GM12878 (cell line): ENCODE data around the gene GNAQ.

Experiments
- CHD1 ChIP-seq: IDR thresholded peaks from 2 replicates; pipeline ENCODE4 v1.6.1; 2012; ENCODE audit warnings: low read depth, low read length, improper control_type of control experiment
- CHD2 ChIP-seq: IDR thresholded peaks from 2 replicates; pipeline ENCODE4 v1.6.1; 2011; ENCODE audit warnings: low read depth, low read length, improper control_type of control experiment, borderline replicate concordance
- CREM ChIP-seq: IDR thresholded peaks from 2 replicates; pipeline ENCODE4 v1.6.1; 2014; ENCODE audit warnings: antibody characterized with exemption, low read depth
- CTCF ChIP-seq, 3 experiments: IDR thresholded peaks in 2 of 3; conservative IDR thresholded peaks in 1 of 3; 2 replicates each; pipeline ENCODE4 v1.5.1; 2011; ENCODE audit warnings: low read depth in 3 of 3, low read length in 3 of 3, mild to moderate bottlenecking in 3 of 3, control low read depth in 2 of 3, moderate library complexity in 2 of 3, inconsistent platforms in 1 of 3, mixed read lengths in 1 of 3; ENCODE audit not compliant: control insufficient read depth in 2 of 3, insufficient read depth in 1 of 3; ENCODE audit errors: extremely low read depth in 1 of 3
- DPF2 ChIP-seq: fragments of 450-650 bp; IDR thresholded peaks from 2 replicates; pipeline ENCODE4 v1.6.1; 2017; ENCODE audit warnings: mild to moderate bottlenecking
- EP300 ChIP-seq, 2 experiments: fragments of 150-350 bp in 1 of 2; IDR thresholded peaks; 2 replicates each; pipeline ENCODE4 v1.6.1; 2011 to 2012; ENCODE audit warnings: low read depth in 2 of 2, low read length in 2 of 2, borderline replicate concordance in 1 of 2, improper control_type of control experiment in 1 of 2, inconsistent platforms in 1 of 2; ENCODE audit not compliant: control insufficient read depth in 1 of 2
- FOS ChIP-seq: IDR thresholded peaks from 3 replicates; pipeline ENCODE4 v1.6.1; 2011; ENCODE audit warnings: borderline replicate concordance; ENCODE audit not compliant: insufficient read length; ENCODE audit errors: extremely low read depth
- GATAD2B ChIP-seq: fragments of 450-650 bp; conservative IDR thresholded peaks from 2 replicates; pipeline ENCODE4 v1.6.1; 2017; ENCODE audit warnings: low read depth, mild to moderate bottlenecking, moderate library complexity
- JUND ChIP-seq: IDR thresholded peaks from 2 replicates; pipeline ENCODE4 v1.6.1; 2012; ENCODE audit warnings: low read depth, mild to moderate bottlenecking, low read length, improper control_type of control experiment, moderate library complexity
- TBL1XR1 ChIP-seq: IDR thresholded peaks from 2 replicates; pipeline ENCODE4 v1.6.1; 2012; ENCODE audit warnings: low read depth, low read length, improper control_type of control experiment
- TCF12 ChIP-seq: IDR thresholded peaks from 2 replicates; pipeline ENCODE4 v1.6.1; 2011; ENCODE audit warnings: low read depth, mild to moderate bottlenecking, low read length
- YY1 ChIP-seq: IDR thresholded peaks from 2 replicates; pipeline ENCODE4 v1.6.1; 2011; ENCODE audit warnings: low read depth, mild to moderate bottlenecking, low read length
- ZNF274 ChIP-seq: IDR thresholded peaks from one replicate; pipeline ENCODE4 v1.8.0; 2011; ENCODE audit not compliant: insufficient read length, insufficient read depth
- ZSCAN29 ChIP-seq: fragments of 450-650 bp; IDR thresholded peaks from 2 replicates; pipeline ENCODE4 v1.6.1; 2017; ENCODE audit warnings: mild to moderate bottlenecking, moderate library complexity

GRCh38 chr9:77896938-77897667 is 134.5 kb downstream of the GNAQ start:
- no peak for TF ChIP-seq JUND
- TF ChIP-seq CHD1, result no peak
- TF ChIP-seq TCF12, result no peak
- TF ChIP-seq ZSCAN29, result no peak
- peak in 2 of 3 experiments; percentile 6 to 7; a peak in 1 of 6 replicates for TF ChIP-seq CTCF (IDR thresholded peaks at IDR 0.05 in 2 of 3, conservative IDR thresholded peaks at IDR 0.05 in 1 of 3; ENCODE audit: control insufficient read depth in 2 of 3, extremely low read depth in 1 of 3, insufficient read depth in 1 of 3, low read depth in 3 of 3, low read length in 3 of 3)
- no peak for TF ChIP-seq EP300 (IDR thresholded peaks at IDR 0.05; ENCODE audit: borderline replicate concordance in 1 of 2, control insufficient read depth in 1 of 2, low read depth in 2 of 2, low read length in 2 of 2)
- TF ChIP-seq CREM, result no peak
- no peak for TF ChIP-seq DPF2
- TF ChIP-seq FOS, result no peak
- TF ChIP-seq CHD2, result no peak
- no peak for TF ChIP-seq ZNF274
- TF ChIP-seq YY1, result no peak
- no peak for TF ChIP-seq GATAD2B
- TF ChIP-seq TBL1XR1, result no peak
